GM19035 (cell line): Measurements from ENCODE around the gene WASF1.

Experiments used
- ATAC-seq: cut with Tn5 transposase; IDR thresholded peaks from one replicate; pipeline ENCODE4 v1.9.1; 2021; ENCODE audit not compliant: unreplicated experiment

Gene WASF1

DNA sequence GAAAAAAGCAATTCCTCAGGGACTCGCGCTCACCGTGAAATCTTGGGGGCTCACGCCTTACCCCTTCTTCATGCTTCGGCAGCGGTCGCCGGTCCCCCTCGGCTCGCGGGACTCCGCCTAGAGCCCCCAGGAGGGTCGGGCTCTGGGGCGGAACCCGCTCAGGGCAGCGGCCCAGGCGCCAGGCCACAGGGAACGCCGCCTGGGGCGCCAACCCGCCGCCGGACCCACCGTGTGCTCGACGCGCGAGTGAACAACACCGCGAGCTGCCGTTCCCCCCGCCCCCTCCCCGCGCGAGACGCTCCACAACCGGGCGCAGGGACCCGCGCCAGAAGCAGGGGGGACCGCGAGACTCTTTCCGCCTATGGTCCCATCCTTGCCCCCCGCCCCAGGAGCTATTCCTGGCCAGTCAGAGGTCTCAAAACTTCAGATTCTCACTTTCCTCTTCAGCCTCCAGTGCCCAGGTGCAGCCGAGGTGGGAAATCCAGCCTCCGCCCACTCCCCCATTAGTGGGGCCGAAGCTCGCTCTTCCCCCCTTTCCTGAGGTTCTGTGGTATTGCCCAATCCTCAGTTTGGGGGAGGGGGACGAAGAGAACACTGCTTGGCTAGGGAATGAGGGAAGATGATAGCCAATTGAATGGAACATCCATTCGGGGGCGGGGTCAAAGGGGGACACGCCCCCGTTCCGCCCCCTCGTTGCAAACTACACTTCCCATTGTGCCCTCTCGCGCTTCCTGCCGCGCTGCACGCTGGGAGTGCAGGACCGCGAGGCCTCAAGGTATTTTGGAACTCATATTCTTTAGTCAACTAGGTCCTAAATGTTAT, at the start of gene WASF1:
WASF1 (minus strand) TSS at position 265 of the 822 bp plus-strand sequence. CDS start 52,069 bp downstream, outside the sequence.
- ATAC-seq, result peak; percentile 85

DNA sequence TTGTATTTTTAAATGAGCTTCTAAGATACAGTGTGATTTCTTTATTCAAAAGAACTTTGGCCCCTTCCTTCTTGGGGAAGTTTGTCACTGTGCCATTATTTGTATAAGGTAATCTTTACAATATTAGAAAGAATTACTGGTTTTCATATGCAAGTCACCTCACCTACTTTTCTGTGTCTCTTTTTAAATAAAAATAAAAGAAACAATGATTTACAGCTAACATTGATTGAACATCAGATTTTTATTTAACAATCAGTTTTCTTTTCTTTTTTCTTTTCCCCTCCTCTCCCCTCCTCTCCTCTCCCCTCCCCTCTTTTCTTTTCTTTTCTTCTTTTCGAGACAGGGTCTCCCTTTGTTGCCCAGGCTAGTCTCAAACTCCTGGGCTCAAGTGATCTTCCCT, 46.8 kb upstream of the WASF1 start:
- no peak for ATAC-seq

DNA sequence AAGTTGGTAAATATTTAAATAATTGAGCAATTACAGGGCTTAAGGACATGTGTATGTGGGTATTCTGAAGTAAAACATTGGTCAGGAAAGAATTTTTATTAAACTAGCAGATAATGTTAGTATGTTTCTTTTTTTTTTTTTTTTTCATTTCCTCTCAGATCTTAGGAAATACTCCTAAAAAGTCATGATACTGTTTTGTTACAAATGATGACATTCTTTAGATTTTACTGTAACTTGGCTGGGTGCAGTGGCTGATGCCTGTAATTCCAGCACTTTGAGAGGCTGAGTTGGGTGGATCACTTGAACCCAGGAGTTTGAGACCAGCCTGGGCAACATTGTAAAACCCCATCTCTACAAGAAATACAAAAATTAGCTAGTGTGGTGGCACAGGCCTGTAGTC, 42.3 kb upstream of the WASF1 start:
- no peak for ATAC-seq

DNA sequence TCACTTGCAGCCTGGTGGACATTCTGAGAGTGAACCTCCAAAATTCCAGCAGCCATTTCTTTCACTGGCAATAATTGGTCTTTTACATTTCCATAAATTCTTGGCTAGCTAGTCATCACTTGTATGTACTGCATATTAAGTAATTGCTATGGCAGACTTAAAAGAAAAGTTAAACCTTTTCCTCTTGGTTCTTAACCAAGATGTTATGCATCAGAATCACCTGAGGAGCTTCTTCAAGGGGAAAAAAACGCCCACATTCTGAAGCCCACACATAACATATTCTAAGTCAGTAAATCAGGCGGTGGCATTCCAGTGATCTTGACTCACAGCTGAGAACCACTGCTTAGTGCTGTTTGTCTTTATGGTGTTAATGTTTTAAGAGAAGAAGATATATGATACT, 37.8 kb upstream of the WASF1 start:
- ATAC-seq, result no peak

DNA sequence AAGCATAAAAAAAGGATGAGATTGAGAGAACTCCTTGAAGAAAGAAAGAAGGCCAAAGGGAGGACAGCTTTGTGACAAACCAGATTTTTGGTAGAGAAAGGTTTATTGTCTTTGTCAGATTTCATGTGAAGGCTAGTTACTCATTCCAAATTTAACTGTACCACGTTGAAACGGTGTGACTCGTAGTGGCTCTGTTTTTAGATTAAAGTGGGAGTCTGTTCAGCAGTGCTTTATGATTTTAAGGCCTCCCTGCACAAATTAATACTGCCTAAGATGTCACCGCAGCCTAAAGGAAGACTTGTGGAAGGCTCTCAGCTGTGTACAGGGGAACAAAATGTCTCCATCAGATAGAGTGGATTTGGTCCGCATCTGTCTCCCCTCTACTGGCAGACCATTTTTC, 36.7 kb upstream of the WASF1 start:
- no peak for ATAC-seq

DNA sequence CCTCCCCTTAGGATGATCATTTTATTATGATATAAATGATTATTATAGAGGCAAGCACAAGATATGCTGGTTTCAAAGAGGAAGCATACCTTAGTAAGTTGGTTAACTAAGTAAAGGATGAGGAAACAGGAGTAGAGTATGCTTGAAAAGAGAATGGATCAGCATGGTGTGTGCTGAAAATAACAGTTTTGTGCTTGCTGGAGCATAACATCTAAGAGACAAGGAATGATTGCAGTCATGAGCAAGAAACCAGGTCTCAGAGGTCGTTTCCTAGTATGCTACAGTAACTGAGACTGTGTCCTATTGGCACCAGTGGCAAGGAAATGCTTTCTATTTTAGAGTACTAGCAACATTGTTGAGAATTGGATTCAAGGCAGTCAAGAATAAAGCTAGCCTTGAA, 34.9 kb upstream of the WASF1 start:
- ATAC-seq, result no peak

DNA sequence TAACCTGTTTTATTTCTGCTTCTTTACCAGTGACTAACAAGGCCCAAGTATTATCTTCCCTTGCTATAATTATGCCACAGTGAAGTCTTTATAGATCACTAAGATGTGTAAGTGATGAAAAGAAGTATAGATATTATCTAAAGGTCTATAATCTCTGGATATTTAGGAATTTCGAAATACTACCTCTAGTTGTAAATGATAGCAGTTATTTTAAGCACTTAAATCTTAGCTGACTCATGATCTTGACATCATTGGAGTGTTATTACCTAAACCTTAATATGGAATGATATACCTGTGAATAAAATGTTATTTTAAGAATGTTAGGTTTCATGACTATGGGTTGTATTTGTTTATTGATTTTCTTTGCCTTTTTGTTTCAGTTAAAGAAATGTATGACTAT, 32.3 kb upstream of the WASF1 start:
- no peak for ATAC-seq

DNA sequence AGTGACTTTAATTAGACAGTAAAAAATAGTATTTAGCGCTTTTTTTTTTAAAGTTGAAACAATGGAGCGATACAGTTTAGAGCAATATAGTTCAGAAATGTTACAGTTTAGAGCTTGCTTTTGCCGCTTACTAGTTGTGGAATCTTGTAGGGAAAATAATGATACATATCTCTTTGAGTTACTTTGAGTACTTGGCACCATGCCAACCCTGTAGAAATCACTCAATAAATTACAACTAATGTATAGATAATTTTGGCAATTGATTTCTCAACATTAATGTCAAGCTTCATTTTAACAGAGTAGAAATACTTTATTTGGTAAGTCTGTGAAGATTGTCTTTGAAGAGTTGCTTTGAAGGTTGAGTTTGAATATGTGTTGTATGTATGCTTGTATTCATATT, 28.2 kb upstream of the WASF1 start:
- ATAC-seq, result no peak

DNA sequence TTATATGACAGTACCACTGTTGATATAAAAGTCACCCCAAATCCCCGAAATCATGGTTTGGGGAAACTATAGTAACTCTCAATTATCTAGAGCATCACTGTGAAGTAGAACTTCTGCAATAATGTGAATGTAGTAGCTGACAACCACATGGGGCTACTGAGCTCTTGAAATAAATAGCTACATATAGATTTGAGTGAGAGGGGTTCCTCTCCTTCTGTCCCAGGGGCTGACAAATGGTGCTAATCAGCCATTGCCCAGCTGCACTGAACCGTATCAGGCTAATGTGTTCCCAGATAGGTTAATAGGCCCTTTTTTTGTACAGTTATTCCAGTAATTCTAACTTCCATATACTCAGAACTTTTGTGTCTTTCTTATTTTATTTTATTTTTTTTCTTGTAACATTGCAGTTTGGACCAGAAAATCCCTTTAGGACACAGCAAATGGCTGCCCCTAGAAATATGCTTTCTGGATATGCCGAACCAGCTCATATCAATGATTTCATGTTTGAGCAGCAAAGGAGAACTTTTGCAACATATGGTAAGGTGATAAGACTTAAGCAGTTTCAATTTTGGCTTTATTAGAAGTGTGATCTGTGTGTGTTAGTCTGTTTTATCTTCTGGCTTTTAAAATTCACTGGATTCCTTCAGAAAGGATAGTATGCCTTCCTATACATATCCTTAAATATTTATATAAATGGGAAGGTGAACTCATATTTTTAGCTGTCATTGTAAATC, 21.8 kb upstream of the WASF1 start:
- ATAC-seq, result no peak

DNA sequence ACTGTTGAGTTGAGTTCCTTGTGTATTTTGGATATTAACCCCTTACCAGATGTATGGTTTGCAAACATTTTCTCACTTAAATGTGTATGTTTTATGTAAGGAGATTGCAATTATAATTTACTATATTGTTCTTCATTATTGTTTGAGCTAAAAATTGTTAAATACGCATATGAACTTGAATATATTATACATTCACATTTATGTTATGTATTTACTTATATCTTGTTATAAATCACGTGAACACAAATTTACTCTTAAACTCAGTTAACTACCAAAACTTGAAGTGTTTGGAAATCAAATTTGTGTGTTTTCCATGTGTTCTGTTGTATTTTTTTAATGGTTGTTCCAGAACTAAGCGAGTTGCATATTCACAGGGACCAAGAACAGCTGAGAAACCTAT, 19.1 kb upstream of the WASF1 start:
- no peak for ATAC-seq

DNA sequence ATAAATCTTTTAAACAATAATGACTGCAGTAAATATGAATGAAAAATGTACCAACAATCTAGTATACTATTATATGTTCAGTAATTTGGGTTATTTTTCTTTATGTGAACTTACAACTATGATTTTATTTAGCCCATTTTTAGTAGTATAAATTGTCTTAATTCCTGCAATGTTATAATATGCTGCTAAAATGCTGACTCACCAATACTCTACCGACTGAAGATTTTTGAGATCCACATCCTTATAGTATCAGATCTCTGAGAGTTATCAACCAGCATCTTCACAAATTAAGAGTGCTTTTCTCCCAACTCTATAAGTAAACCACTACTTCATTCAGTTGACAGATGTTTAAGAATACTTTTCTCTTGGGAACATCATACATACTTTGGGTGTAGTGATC, 17.4 kb upstream of the WASF1 start:
- no peak for ATAC-seq

DNA sequence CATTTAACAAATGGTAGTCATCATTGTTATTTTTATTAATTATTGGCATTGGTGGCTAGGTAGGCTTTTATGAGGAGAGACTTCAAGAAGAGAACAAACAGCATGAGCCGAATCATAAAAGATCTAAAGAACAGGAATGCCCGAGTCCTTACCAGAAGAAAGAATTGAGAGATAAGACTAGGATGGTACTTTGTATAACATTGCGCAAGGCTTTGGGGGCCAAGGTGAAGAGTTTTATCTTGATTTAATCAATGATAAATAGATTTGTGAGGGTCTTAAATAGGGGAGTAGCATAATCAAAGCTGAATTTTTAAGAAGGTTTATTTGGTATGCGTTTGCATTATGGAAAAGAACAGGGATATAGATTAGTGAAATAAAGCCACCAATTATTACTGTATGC, 16.2 kb upstream of the WASF1 start:
- no peak for ATAC-seq

DNA sequence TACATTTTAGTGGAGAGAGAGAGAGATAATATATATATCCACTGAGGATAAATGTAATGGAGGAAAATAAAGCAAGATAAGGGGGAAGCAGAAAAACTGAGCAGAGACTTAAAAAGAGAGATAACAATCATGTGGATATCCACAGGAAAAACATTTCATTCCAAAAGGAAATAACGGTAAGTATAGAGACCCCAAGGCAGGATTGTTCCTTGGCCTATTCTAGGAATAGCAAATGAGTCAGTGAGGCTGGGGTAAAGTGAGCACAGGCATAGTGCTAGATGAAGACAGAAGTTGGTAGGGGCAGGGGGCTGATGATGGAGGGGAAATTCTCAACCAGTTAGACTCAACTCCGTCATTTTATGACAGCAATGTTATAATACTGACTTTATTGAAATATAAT, 12.0 kb upstream of the WASF1 start:
- ATAC-seq, result no peak

DNA sequence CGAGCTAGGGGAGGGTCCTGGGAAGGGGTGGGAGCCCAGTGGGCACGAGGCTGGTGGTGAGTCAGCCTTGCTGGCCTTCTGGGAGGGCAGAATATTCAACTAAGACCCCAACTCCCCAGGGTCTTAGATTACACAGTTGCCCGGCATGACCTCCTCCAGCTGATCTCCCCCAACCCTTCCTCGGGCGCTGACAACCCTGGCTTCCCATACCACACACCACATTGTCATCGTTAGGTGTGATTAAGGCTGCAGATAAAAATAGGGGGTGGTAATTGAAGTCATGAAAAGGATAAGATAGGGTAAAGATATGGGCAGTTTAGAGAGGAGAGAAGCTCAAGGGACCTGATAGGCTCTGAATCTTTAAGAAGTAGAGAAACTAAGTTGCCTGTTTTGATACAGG, 11.3 kb upstream of the WASF1 start:
- no peak for ATAC-seq

DNA sequence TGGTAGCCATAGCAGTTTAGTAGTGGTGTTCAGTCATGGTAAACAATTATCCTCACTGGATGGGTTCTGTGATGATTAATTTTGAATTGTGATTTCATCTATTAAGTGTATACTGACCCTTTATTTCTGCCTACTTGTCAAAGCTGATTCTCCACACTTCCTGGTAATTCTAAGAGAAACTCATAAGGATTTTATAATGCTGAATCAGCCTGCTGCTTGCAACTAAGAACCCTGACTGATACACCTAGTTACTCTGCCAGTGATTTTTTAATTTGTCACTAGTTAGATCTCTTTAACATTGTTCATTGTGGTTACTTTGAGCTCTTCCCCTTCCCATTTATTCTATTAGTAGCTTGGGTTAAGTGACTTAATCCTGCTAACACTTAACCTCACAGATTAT, 9.3 kb upstream of the WASF1 start:
- no peak for ATAC-seq

DNA sequence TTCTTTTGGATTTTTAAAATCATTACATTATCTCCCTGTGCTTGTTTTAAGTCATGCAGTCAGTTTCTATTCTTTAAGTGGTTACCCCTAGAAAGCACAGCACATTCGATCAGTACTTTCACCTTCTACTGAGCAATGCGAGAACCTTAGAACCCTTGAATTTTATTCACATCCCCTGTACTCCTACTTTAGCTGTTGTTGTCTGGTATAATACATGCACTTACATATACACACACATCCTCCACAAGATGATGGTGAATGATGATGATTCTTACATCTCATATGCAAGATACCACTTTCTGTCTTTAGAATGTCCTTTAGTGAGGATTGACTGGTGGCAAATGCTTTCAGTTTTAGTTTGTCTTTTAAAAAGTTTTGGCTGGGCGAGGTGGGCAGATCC, 6.4 kb upstream of the WASF1 start:
- peak; percentile 60 for ATAC-seq

DNA sequence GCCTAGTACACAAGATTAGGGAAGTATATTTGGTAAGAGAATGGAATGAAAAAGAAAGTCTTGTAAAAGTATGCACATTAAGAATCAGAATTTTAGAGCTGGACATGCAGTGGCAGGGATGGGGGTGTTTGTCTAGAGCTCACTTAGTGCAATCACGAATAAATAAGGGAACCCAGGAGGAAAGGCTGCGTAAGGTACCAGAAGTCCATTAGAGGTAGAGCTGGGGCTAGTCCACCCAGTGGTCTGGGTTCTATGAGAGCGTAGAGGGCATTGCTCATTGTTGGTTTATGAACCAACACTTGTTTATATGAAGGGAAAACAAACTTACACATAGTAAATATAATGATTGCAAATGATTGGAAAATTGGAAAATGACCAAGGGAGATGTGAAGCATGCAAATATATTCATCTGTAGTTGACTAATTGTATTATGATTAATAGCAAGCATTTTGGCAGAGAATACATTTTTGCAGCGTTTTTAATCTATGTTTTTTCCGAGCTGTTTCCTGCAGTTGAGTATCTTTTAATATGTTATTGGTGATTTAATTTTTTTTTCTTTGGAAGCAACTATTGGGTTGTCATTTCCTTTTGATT, 3.9 kb upstream of the WASF1 start:
- ATAC-seq, result no peak

DNA sequence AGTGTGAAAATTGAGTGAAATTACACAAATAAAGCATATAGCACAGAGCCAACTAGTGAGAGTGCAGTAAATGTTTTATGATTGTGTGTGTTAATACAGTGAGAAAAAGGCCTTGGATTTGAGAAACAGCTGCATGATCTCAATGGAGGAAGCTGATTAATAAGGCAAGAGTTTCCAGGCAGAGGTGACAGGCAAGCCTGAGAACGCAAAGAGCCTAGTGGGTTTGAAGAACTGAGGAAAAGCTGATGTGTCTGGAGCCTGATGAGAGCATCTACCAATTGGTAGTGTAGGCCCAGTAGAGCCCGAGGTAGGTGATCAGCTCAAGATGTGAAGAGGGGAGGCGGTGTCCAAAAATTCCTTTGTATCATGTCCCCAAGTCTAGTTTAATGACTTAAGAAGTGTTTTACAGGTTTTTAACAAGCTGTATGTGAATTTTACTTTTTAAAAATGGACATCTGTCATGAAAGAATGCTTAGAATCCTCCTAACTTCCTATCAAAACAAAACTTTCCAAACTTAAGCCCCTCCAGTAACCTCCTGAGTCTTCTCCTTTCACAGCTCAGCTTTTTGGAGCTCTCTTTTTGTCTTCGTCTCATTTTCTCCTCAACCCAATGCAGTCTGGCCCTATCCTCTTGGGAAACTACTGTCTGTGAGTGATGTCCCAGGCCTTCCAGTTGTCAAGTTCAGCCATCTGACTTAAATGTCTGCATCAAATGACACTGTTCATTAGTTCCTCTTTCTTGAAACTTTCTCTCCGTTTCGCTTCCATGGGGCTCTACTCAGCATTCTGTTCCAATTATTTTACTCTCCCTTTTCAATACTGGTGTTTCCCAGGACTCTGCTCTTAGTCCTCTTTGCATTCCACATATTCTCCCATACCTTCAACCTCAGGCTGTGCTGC, 1.9 kb upstream of the WASF1 start:
- ATAC-seq, result no peak

DNA sequence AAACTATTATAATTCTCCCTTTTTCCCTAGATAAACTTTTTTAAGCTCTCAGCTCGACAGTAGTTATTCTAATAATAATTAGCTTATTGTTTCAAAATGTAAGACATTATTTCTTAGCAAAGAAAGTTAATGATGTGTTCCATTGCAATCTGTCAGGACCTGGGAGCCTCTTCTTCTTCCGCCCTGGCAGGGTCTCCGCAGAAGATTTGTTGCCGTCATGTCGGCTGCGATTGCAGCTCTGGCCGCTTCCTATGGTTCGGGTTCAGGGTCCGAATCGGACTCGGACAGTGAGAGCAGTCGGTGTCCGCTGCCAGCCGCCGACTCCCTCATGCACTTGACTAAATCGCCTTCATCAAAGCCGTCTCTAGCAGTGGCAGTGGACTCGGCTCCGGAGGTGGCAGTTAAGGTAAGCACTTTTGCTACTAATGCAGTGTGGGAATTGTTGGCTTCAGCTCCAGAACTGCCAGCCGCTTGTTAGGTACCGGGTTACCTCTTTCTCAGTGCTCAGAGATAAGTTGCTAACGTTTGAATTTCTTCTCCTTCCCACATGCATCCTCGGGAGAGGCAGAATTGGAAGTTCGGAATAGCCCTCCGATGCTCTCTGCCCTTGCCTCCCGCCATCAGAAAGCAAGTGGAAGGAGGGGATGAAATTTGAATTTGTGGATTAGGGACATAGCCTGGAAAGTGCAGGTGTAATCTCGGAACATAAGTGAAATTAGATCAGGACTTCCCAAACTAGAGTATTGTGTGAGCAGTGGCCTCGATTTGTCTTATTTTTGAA, 948 bp upstream of the WASF1 start, which contains the start of gene CDC40:
CDC40 (plus strand) TSS at position 200 of the 781 bp plus-strand sequence; CDS start at position 218, 18 bp downstream.
- peak; percentile 60 for ATAC-seq
